Hematopoietic multipotent progenitor cell treated with erythropoietin and hydrocortisone succinate and interleukin-3 and kit ligand, for 4 days (in vitro differentiated cells): Measurements from ENCODE around the gene VAV1.

Experiments
- DNase-seq: peaks from one replicate; pipeline ENCODE4 v3.0.0-alpha.2; 2015

VAV1 gene

GRCh38 chr19:6772028-6772865 lies at the start of gene VAV1:
Gene VAV1, plus strand, starts transcription at chr19:6772708. Its CDS starts 100 bp downstream, at chr19:6772808.
- peak; percentile 96 for DNase-seq

GRCh38 chr19:6723108-6723618 lies 49.3 kb upstream of the VAV1 start:
- DNase-seq, result no peak

GRCh38 chr19:6723738-6724137 lies 48.8 kb upstream of the VAV1 start:
- peak; percentile 56 for DNase-seq

- no peak for DNase-seq
Measured at GRCh38 chr19:6724631-6725492, 47.6 kb upstream of the VAV1 start.

- DNase-seq, result no peak
Measured at GRCh38 chr19:6725513-6726231, 46.8 kb upstream of the VAV1 start.

- DNase-seq, result peak; percentile 71
Measured at GRCh38 chr19:6728346-6728745, 44.2 kb upstream of the VAV1 start.

- DNase-seq, result no peak
Measured at GRCh38 chr19:6729573-6730152, 42.8 kb upstream of the VAV1 start.

- DNase-seq, result peak; percentile 93
Measured at GRCh38 chr19:6730153-6730804, 42.2 kb upstream of the VAV1 start.

GRCh38 chr19:6730941-6731670 lies 41.4 kb upstream of the VAV1 start:
- no peak for DNase-seq

GRCh38 chr19:6731822-6732221 lies 40.7 kb upstream of the VAV1 start:
- DNase-seq, result no peak

- DNase-seq, result no peak
Measured at GRCh38 chr19:6732803-6733337, 39.6 kb upstream of the VAV1 start.

- no peak for DNase-seq
Measured at GRCh38 chr19:6733338-6734095, 39.0 kb upstream of the VAV1 start.

GRCh38 chr19:6734096-6734696 lies 38.3 kb upstream of the VAV1 start:
- DNase-seq, result no peak

- no peak for DNase-seq
Measured at GRCh38 chr19:6735181-6735911, 37.2 kb upstream of the VAV1 start.

- peak; percentile 94 for DNase-seq
Measured at GRCh38 chr19:6736169-6736916, 36.2 kb upstream of the VAV1 start.

GRCh38 chr19:6736917-6737283 lies 35.6 kb upstream of the VAV1 start:
- DNase-seq, result no peak

- DNase-seq, result peak; percentile 100
Measured at GRCh38 chr19:6737284-6737872, 35.1 kb upstream of the VAV1 start, which contains the start of gene GPR108. Gene GPR108, minus strand, starts transcription at chr19:6737580. Its CDS starts 4 bp downstream, at chr19:6737576.
